CD4-positive, alpha-beta T cell treated with Interferon gamma for 1 hour (primary cell): Measurements from ENCODE around the gene STX7.
"Not testable (repeated sequence)": the region's sequence is repeated elsewhere in the genome, so short reads cannot be mapped to it uniquely, and the experiment has no call there.

ENCODE experiments used
- DNase-seq: peaks from one replicate; pipeline ENCODE4 v3.0.0-alpha.2; 2020

The STX7 gene

GRCh38 chr6:132512638-132513632, at the start of gene STX7:
STX7 (minus strand) TSS chr6:132513116; CDS start chr6:132503530, 9,586 bp downstream.
- peak; percentile 87 for DNase-seq

- not testable (repeated sequence) for DNase-seq
Observed at GRCh38 chr6:132560087-132560486, 47.2 kb upstream of the STX7 start.

GRCh38 chr6:132552372-132552771, 39.5 kb upstream of the STX7 start, which contains the start of gene TAAR8:
TAAR8 (plus strand) TSS chr6:132552672; CDS start chr6:132552693, 21 bp downstream.
- no peak for DNase-seq

GRCh38 chr6:132551214-132551613, 38.3 kb upstream of the STX7 start:
- DNase-seq: no peak

GRCh38 chr6:132548746-132549463, 36.0 kb upstream of the STX7 start:
- DNase-seq: no peak

GRCh38 chr6:132544826-132545225, 31.9 kb upstream of the STX7 start:
- DNase-seq: no peak

- DNase-seq: no peak
Observed at GRCh38 chr6:132537977-132538376, 25.1 kb upstream of the STX7 start, which contains the start of gene TAAR9. TAAR9 (plus strand) TSS chr6:132538277; CDS start chr6:132538290, 13 bp downstream.

GRCh38 chr6:132537145-132537544, 24.2 kb upstream of the STX7 start:
- DNase-seq: no peak

- DNase-seq: not testable (repeated sequence)
Observed at GRCh38 chr6:132534546-132534945, 21.6 kb upstream of the STX7 start.

- peak; percentile 32 for DNase-seq
Observed at GRCh38 chr6:132530293-132530974, 17.5 kb upstream of the STX7 start.

GRCh38 chr6:132527791-132528190, 14.9 kb upstream of the STX7 start:
- DNase-seq: no peak

GRCh38 chr6:132526461-132526860, 13.5 kb upstream of the STX7 start:
- DNase-seq: no peak

- DNase-seq: no peak
Observed at GRCh38 chr6:132525866-132526265, 12.9 kb upstream of the STX7 start.

GRCh38 chr6:132524646-132525045, 11.7 kb upstream of the STX7 start:
- no peak for DNase-seq

GRCh38 chr6:132520953-132521352, 8.0 kb upstream of the STX7 start:
- no peak for DNase-seq

- no peak for DNase-seq
Observed at GRCh38 chr6:132515386-132515785, 2.5 kb upstream of the STX7 start.

GRCh38 chr6:132513831-132514545, 1.1 kb upstream of the STX7 start:
- DNase-seq: no peak

GRCh38 chr6:132512342-132512637, 626 bp downstream of the STX7 start:
- no peak for DNase-seq

- DNase-seq: no peak
Observed at GRCh38 chr6:132511831-132512220, 1.1 kb downstream of the STX7 start.

GRCh38 chr6:132511210-132511830, 1.6 kb downstream of the STX7 start:
- DNase-seq: no peak

GRCh38 chr6:132506869-132507808, 5.8 kb downstream of the STX7 start:
- no peak for DNase-seq
